Measurements from ENCODE around the gene LRRN4CL. TPM values are rescaled to one million over a fixed set of nuclear protein-coding genes. Genes with fewer than 3 reads are reported as not detected.
A peak's percentile ranks its signal among the peaks of the same experiment; 100 is the strongest.
"Not testable (repeated sequence)": the region's sequence is repeated elsewhere in the genome, so short reads cannot be mapped to it uniquely, and the experiment has no call there.

Gene LRRN4CL
- total RNA-seq, 1 donor from 2014 or later = 4.3 TPM

DNA sequence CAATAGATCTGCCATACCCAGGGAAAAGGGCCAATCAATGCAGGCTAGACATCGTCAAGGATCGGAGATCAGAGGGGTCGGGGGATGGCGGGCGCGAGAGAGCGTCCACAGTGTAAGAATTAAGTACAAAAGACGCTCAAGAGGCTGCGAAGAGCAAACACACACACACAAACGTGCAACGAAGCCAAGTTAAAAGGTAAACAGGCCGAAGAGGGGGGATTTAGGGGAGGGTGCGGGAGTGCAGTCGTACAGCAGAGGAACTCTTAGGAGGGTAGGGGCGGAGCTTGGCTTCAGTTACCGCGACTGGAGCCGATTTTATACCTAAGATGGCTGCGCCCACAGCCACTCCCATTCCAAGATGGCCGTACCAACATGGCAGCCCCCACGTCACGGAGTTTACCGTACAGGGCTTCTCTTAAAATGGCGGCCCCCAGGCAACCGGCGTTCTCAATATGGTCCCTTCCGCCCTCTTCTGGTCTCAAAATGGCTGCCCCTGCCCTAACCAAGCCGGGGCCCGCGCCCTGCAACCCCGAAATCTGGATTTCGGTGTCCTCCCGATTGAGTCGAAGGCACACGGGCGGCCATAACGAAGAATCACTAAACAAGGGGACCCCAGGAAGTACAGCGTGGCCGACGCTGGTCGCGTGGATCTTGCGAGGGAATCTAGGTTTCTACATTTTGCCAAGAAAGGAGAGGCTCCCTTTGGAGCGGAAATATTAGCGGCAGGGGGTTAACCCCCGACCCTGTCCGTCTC, 20.1 kb upstream of the LRRN4CL start:
- peak; percentile 98 for DNase-seq (ENCODE audit: low spot score)

GRCh38 chr11:62708793-62709192, 19.5 kb upstream of the LRRN4CL start:
- peak; percentile 54 for DNase-seq (ENCODE audit: low spot score)

DNA sequence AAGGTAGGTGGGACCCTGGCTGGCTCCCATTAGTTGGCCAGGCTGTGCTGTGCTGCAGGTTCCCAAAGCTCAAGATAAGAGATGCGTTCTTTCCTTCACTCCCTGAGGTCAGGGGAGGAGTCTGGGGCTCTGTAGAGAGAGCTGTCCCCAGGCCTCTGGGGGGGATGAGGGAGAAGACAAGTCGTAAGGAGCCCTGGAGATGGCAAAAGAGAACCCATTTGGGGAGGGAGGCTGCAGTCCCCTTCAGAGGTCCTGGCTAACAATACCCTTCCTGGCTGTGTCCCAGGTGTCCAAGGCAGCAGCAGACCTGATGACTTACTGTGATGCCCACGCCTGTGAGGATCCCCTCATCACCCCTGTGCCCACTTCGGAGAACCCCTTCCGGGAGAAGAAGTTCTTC, 19.1 kb upstream of the LRRN4CL start:
- no peak for DNase-seq (ENCODE audit: low spot score)

GRCh38 chr11:62707277-62707861, 18.0 kb upstream of the LRRN4CL start, which contains the start of the genes BSCL2 and GNG3:
Gene BSCL2 (minus strand): TSS chr11:62707424. CDS start chr11:62707195, 229 bp downstream.
Gene GNG3 (plus strand): TSS chr11:62707676. CDS start chr11:62708296, 620 bp downstream.
- DNase-seq (ENCODE audit: low spot score) = no peak

GRCh38 chr11:62706850-62707247, 17.5 kb upstream of the LRRN4CL start:
- DNase-seq (ENCODE audit: low spot score) = no peak

DNA sequence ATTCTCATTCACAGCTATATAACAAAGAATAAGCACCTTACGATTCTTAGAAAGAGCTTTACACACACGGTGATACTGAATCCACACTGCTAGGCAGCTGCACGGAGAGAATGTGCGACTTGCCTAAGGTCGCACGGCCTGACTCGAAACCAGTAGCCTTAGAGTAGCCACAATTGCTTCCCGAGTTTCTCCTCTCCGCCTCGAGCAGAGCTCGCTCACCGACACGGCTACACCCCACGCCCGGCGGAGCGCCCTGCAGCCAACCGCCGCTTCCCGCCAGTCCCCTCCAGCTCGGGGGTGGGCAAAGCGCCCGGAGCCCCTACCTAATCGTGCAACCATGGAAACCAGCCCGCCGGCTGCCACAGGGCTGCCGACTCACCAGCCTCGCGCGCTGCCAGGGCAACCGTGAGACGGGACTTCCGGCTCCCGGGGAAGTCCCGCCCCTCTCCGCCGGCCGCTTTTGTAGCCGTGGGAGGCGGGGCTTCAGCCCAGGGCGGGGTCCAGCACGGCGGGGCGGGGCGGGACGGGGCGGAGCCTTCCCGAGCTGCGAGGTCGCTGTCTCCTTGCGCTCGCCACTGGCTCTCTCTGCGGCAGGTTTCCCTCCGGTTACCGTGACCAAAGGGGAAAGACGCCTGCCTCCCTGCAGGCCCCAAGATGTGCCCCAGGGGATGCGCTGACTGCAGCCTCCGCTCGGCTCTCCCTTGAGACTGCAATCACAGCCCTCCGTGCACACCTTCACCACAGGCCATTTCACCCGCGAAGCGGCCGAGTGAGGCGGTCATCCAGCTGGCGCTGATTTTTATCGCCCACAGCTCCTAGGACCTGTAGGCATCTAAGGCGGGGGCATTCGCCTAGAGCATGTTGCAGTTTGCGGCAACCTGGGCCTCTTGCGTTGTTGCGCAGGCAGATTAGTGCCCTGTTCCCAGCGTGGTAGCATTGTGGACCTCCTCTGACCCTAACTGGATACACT, 16.8 kb upstream of the LRRN4CL start:
- DNase-seq (ENCODE audit: low spot score) = peak; percentile 94

DNA sequence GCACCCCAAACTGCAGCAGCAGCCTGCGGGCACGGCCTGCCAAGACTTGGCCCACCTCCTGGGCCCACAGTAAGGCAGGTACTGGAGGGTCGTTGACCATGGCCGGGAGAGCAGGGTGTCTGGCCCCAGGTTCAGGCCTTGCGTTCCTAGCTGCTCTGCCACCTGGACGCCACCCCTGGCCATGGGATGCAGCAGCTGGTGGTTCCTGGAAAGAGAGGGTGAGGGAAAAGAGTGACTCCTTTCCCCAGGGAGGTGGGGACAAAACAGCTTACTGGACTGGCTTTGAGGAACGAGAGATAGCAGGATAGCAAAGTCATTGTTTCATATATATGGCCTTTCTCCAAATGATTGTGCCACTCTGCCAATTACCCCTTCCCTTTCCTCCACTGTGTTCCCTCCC, 16.1 kb upstream of the LRRN4CL start:
- DNase-seq (ENCODE audit: low spot score) = no peak

DNA sequence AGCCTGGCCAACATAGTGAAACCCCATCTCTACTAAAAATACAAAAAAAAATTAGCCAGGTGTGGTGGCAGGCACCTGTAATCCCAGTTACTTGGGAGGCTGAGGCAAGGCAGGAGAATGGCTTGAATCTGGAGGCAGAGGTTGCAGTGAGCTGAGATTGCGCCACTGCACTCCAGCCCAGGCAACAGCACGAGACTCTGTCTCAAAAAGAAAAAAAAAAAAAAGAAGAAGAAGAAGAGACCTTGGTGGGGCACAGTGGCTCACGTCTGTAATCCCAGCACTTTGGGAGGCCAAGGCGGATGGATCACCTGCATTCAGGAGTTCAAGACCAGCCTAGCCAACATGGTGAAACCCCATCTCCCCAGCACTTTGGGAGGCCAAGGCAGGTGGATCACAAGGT, 14.6 kb upstream of the LRRN4CL start:
- DNase-seq (ENCODE audit: low spot score) = not testable (repeated sequence)

GRCh38 chr11:62702246-62702645, 12.9 kb upstream of the LRRN4CL start:
- DNase-seq (ENCODE audit: low spot score) = no peak

GRCh38 chr11:62694455-62695167, 5.3 kb upstream of the LRRN4CL start:
- peak; percentile 77 for DNase-seq (ENCODE audit: low spot score)

DNA sequence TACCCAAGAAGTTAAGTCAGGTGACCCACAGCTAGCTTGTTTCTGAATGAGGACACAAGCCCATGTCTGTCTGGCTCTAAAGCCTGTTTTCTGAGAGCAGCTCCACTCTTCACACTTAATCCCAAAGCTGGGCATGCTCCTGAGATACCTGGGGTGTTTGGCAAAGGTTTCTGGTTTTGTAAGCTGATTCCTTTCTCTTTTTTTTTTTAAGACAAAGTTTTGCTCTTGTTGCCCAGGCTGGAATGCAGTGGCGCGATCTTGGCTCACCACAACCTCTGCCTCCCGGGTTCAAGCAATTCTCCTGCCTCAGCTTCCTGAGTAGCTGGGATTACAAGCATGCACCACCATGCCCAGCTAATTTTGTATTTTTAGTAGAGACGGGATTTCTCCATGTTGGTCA, 4.3 kb upstream of the LRRN4CL start:
- not testable (repeated sequence) for DNase-seq (ENCODE audit: low spot score)

GRCh38 chr11:62688491-62688890, 839 bp downstream of the LRRN4CL start:
- DNase-seq (ENCODE audit: low spot score) = no peak

DNA sequence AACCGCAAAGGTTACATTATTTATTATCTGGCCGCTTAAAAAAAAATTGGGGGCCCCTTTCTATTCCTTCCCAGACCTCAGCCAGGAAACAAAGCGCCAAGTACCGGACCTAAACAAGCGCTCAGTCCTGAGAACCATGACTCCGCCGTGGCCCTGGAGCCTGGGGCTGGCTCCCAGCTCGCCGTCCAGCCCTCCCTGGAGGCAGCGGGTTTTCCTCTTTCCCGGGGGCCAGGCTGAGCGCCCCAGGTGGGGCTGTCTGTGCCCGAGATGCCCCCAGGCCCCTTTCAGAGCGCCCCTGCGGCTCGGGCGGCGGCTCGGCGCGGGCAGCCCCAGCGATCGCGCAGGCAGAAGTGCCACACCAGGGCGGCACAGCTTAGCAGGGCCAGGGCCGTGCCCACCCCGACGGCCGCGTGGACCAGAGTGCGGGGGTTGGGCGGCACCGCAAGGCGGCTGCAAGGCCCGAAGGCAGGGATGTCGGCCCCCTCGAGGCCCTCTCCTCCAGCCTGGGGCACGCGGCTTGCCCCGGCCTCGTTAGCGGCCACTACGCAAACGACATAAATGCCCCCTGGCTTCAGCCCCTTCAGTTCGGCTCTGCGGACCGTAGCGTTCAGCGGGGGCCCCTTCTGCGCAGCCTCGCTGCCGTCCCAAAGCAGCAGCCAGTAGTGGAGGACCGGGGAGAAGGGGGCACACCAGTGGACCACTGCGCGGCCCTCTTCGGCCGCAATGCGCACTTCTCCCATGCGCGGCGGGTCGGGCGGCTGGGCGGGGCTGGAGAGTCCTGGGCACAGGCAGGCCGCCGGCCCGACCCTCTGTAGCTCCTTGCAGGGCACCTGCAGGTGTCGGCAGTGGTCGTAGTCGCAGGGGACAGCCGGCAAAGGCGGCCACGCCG, 1.6 kb downstream of the LRRN4CL start:
- no peak for DNase-seq (ENCODE audit: low spot score)

- DNase-seq (ENCODE audit: low spot score) = no peak
Measured at GRCh38 chr11:62682518-62682917, 6.8 kb downstream of the LRRN4CL start.

- peak; percentile 62 for DNase-seq (ENCODE audit: low spot score)
Measured at GRCh38 chr11:62680825-62681240, 8.5 kb downstream of the LRRN4CL start.

GRCh38 chr11:62678770-62679696, 10.3 kb downstream of the LRRN4CL start, which contains the start of gene UBXN1:
Gene UBXN1 (minus strand): TSS chr11:62679073. CDS start chr11:62678923, 150 bp downstream.
- DNase-seq (ENCODE audit: low spot score) = peak; percentile 92

GRCh38 chr11:62678433-62678769, 10.9 kb downstream of the LRRN4CL start:
- no peak for DNase-seq (ENCODE audit: low spot score)

DNA sequence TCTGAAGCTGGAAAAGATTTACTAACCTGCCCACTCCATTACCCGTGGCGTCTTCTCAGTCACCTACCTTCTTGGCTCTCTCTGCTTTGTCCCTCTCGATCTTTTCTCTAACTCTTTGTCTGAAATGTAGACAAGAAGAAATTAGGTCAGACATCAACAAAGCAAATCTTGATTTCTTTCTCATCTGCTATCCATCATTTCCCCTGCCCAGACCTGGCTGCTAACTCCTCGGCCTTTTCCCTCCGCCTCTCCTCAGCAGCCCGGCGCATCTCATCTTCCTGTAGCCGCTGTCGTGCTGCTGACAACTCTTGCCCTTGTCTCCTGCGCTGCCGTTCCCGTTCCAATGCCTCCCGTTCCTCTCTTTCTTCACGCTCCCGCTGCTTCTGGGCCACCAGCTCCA, 11.6 kb downstream of the LRRN4CL start:
- DNase-seq (ENCODE audit: low spot score) = no peak

DNA sequence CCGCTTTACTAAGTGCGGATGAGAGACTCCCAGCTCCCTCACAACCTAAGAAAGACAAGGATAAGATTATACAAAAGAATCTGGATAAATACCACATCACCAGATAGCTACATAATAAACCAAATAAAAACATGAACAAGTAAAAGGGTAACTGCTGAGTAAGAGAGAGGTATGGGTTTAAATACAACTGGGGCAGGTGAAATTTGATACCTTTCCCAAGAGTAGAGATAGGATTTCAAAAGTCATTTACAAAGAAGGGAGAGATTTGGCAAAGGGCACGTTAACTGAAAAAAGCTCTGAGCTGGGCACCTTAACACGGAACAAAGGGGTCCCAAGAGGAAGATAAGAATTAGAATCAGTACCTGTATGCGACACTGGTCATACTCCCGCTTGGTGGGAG, 12.2 kb downstream of the LRRN4CL start:
- DNase-seq (ENCODE audit: low spot score) = no peak

Measured in mucosa of gallbladder (tissue), 1 donor.